Natural killer cell (primary cell): ENCODE measurements around the gene STK39. TPM values are rescaled to one million over a fixed set of nuclear protein-coding genes. Genes with fewer than 3 reads are reported as not detected.

Experiments used
- ATAC-seq, 3 donors: fragments of 150-1000 bp in 2 of 3; fragments of 200-7000 bp in 1 of 3; cut with Tn5 transposase; 1 replicate in 1 of 3; 2 replicates in 2 of 3; pipeline ENCODE4 v1.10.0; 2021; ENCODE audit warnings: mild to moderate bottlenecking in 2 of 3, moderate library complexity in 2 of 3
- DNase-seq, 2 donors: peaks; one replicate each; pipeline versions ENCODE4 v3.0.0 to v3.0.0-alpha.2; 2013 to 2021; ENCODE audit warnings: mixed read lengths in 1 of 2
- H3K27ac ChIP-seq: one replicate; pipeline ENCODE4 v1.5.1; 2013; ENCODE audit warnings: mild to moderate bottlenecking, low read length
- H3K27me3 ChIP-seq: one replicate; pipeline ENCODE4 v1.6.1; 2013; ENCODE audit warnings: low read length; ENCODE audit not compliant: control insufficient read depth, insufficient read depth
- H3K36me3 ChIP-seq: one replicate; pipeline ENCODE4 v1.6.1; 2013; ENCODE audit warnings: low read length; ENCODE audit not compliant: control insufficient read depth, insufficient read depth
- H3K4me1 ChIP-seq: one replicate; pipeline ENCODE4 v1.6.1; 2013; ENCODE audit warnings: low read length; ENCODE audit not compliant: control insufficient read depth, insufficient read depth
- H3K4me3 ChIP-seq: one replicate; pipeline ENCODE4 v1.5.1; 2013; ENCODE audit warnings: low read length
- H3K9me3 ChIP-seq: one replicate; pipeline ENCODE4 v1.6.1; 2013; ENCODE audit warnings: low read length; ENCODE audit not compliant: control insufficient read depth, insufficient read depth
- H3K27ac Mint-ChIP-seq, 2 donors: one replicate each; pipeline ENCODE4 v1.8.0; 2022; ENCODE audit warnings: mild to moderate bottlenecking in 2 of 2, mixed read lengths in 2 of 2, moderate library complexity in 1 of 2
- H3K27me3 Mint-ChIP-seq, 2 donors: one replicate each; pipeline ENCODE4 v1.8.0; 2022; ENCODE audit warnings: low read depth in 2 of 2, mixed read lengths in 2 of 2
- H3K36me3 Mint-ChIP-seq: one replicate; pipeline ENCODE4 v1.8.0; 2022; ENCODE audit warnings: mixed read lengths
- H3K4me1 Mint-ChIP-seq, 2 donors: one replicate each; pipeline ENCODE4 v1.8.0; 2022; ENCODE audit warnings: mixed read lengths in 2 of 2
- H3K4me3 Mint-ChIP-seq: one replicate; pipeline ENCODE4 v1.8.0; 2022; ENCODE audit warnings: mild to moderate bottlenecking, moderate library complexity, mixed read lengths
- H3K9me3 Mint-ChIP-seq, 2 donors: one replicate each; pipeline ENCODE4 v1.8.0; 2022; ENCODE audit warnings: mixed read lengths in 2 of 2
- CTCF ChIP-seq: fragments of 200-600 bp; IDR thresholded peaks from one replicate; pipeline ENCODE4 v1.8.0; 2022; ENCODE audit warnings: antibody characterized with exemption
- WGBS: methylation state at CpG from one replicate; pipeline ENCODE4 v1.1.7; 2013; ENCODE audit warnings: missing lambda C conversion rate; ENCODE audit not compliant: insufficient coverage; 5-methylcytosine and 5-hydroxymethylcytosine counted together
- intact Hi-C: fragments of 100-400 bp; cut with micrococcal nuclease; formaldehyde crosslinking; loops from one replicate; pipeline ENCODE4 v1.14.2; 2022
- total RNA-seq, 4 donors: library from RNA; stranded (reverse); fragments of 120-200 nt in 1 of 4; gene quantifications; one replicate each; pipeline versions ENCODE4 v1.2.3 to v1.2.4, GENCODE V29; 2013 to 2022

Gene STK39
- total RNA-seq, 3 donors from 2014 or later (not counting 1 experiment from before 2014, with no cell fraction given): 53.3 to 79.3 (median 66.6) TPM

GRCh38 chr2:167992278-167992677 is 255.1 kb downstream of the STK39 start:
- no peak for ATAC-seq
- no peak for DNase-seq
- Mint-ChIP-seq H3K27ac (no peak overlapping the region), H3K36me3 (no peaks in the 10 kb centered on the region), H3K4me3 (no peak overlapping the region), H3K27me3 (no peaks in the 10 kb centered on the region), H3K9me3 (no peaks in the 10 kb centered on the region), H3K4me1 (peaks cover 36 to 46% of the 10 kb centered on the region in 2 donors)
- no peaks in the 10 kb centered on the region for H3K9me3 ChIP-seq
- H3K27me3 ChIP-seq: no peaks in the 10 kb centered on the region
- 100% methylated on average over 1 of the region's 1 CpG for WGBS
- H3K27ac ChIP-seq: no peak overlapping the region
- no peaks in the 10 kb centered on the region for H3K4me1 ChIP-seq
- intact Hi-C loops: no loop called here
- no peak for TF ChIP-seq CTCF
- H3K4me3 ChIP-seq: no peak overlapping the region
- H3K36me3 ChIP-seq: peaks cover 5% of the 10 kb centered on the region

- 98% methylated on average over 4 of the region's 4 CpGs for WGBS
- H3K27ac ChIP-seq: no peak overlapping the region
- H3K36me3 ChIP-seq: peaks cover under 1% of the 10 kb centered on the region
- ATAC-seq (no peak), DNase-seq (no peak)
- Mint-ChIP-seq H3K9me3 (no peaks in the 10 kb centered on the region), H3K36me3 (no peaks in the 10 kb centered on the region), H3K4me3 (no peak overlapping the region), H3K4me1 (peaks cover 26 to 47% of the 10 kb centered on the region in 2 donors), H3K27ac (peak overlapping the region in 1 of 2 donors; percentile 32), H3K27me3 (no peaks in the 10 kb centered on the region)
- H3K9me3 ChIP-seq: no peaks in the 10 kb centered on the region
- TF ChIP-seq CTCF: no peak
- intact Hi-C loops: no loop called here
- no peaks in the 10 kb centered on the region for H3K4me1 ChIP-seq
- H3K4me3 ChIP-seq: no peak overlapping the region
- H3K27me3 ChIP-seq: no peaks in the 10 kb centered on the region
These were observed 257.3 kb downstream of the STK39 start for GRCh38 chr2:167990062-167990461.

GRCh38 chr2:167988296-167988695 is 259.1 kb downstream of the STK39 start:
- peaks cover 37 to 53% of the 10 kb centered on the region in 2 donors for H3K4me1 Mint-ChIP-seq
- no peak for DNase-seq
- H3K27me3 ChIP-seq: no peaks in the 10 kb centered on the region
- no peak for TF ChIP-seq CTCF
- no peaks in the 10 kb centered on the region for H3K9me3 Mint-ChIP-seq
- 96% methylated on average over 2 of the region's 2 CpGs for WGBS
- ATAC-seq: no peak
- no peak overlapping the region for H3K4me3 ChIP-seq
- no peaks in the 10 kb centered on the region for H3K36me3 Mint-ChIP-seq
- H3K27ac Mint-ChIP-seq: no peak overlapping the region
- no peak overlapping the region for H3K27ac ChIP-seq
- intact Hi-C loops: loop anchor here (10.0 kb wide), 1 partner anchor 127 kb away; no protein-coding TSS in a partner anchor
- H3K4me3 Mint-ChIP-seq: no peak overlapping the region
- peaks cover 5% of the 10 kb centered on the region for H3K36me3 ChIP-seq
- H3K4me1 ChIP-seq: no peaks in the 10 kb centered on the region
- no peaks in the 10 kb centered on the region for H3K27me3 Mint-ChIP-seq
- H3K9me3 ChIP-seq: no peaks in the 10 kb centered on the region

- WGBS: 100% methylated on average over 1 of the region's 1 CpG
- intact Hi-C loops: loop anchor here (10.0 kb wide), 1 partner anchor 127 kb away; no protein-coding TSS in a partner anchor
- H3K27me3 Mint-ChIP-seq: no peaks in the 10 kb centered on the region
- H3K9me3 ChIP-seq: no peaks in the 10 kb centered on the region
- no peak overlapping the region for H3K4me3 ChIP-seq
- H3K9me3 Mint-ChIP-seq: no peaks in the 10 kb centered on the region
- peaks cover 8% of the 10 kb centered on the region for H3K36me3 ChIP-seq
- H3K4me1 Mint-ChIP-seq: peaks cover 37 to 52% of the 10 kb centered on the region in 2 donors
- ATAC-seq: no peak
- H3K4me3 Mint-ChIP-seq: no peak overlapping the region
- no peak for DNase-seq
- no peak for TF ChIP-seq CTCF
- H3K36me3 Mint-ChIP-seq: no peaks in the 10 kb centered on the region
- no peaks in the 10 kb centered on the region for H3K27me3 ChIP-seq
- no peak overlapping the region for H3K27ac ChIP-seq
- H3K27ac Mint-ChIP-seq: no peak overlapping the region
- H3K4me1 ChIP-seq: no peaks in the 10 kb centered on the region
These were observed 259.8 kb downstream of the STK39 start for GRCh38 chr2:167987558-167987957.
